ENCODE results near the gene VSIG10L. TPM values are rescaled to one million over a fixed set of nuclear protein-coding genes. Genes with fewer than 3 reads are reported as not detected.

VSIG10L gene
- total RNA-seq: 0.19 and 0.33 TPM in 2 replicates

DNA sequence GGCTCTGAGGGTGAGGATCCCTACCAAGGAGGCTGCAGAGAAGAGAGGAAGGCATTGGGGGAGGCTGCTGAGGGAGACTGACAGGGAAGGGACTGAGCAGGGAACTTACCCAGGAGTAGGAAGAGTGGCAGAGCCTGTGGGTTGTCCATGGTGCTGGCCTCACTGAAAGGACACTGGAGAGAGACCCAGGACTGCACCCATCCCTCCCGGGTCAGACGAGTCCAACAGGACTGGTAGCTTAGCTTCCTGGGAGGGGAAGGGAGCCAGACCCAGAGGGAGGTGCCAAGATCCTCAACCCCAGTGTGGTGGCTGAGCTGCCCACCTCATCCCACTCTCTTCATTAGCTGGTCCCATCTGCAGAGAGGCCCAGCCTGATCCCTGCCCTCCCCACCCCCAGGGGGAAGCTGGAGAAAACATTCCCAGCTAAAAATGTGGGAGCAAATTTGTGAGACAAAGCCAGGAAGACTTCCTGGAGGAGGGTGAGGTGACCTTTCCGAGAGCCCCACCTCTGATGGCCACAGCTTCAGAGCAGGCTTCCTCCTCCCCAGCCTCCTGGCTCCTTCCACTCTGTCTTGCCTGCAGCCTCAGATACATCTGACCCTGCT lies at the start of gene VSIG10L:
Gene VSIG10L (minus strand): TSS at position 164 of the 605 bp plus-strand sequence. CDS start 15 bp downstream, at position 149.

DNA sequence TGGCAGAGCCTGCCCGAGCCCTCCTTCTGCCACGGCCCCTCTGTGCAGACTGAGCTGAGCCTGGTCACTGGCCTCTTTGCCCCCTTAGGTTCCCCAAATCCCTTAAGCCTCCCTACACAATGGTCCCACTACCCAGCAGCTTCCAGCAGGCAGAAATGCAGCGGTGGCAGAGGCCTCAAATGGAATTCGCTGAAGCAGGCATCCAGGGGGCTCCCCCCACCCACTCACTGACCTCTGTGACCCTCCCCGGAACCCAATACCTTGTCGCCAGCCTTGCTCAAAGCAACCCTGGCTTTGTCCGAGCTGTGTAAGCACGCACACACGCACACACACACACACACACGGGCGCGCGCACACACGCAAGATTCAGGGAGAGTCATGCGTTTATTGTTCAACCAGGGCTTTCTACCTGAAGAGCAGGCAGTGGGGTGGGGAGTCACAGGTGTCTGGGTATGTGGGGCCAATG lies 46.0 kb upstream of the VSIG10L start, which contains the start of gene LIM2:
Gene LIM2 (minus strand): TSS at position 51 of the 466 bp plus-strand sequence. CDS start 531 bp downstream, outside the sequence.

DNA sequence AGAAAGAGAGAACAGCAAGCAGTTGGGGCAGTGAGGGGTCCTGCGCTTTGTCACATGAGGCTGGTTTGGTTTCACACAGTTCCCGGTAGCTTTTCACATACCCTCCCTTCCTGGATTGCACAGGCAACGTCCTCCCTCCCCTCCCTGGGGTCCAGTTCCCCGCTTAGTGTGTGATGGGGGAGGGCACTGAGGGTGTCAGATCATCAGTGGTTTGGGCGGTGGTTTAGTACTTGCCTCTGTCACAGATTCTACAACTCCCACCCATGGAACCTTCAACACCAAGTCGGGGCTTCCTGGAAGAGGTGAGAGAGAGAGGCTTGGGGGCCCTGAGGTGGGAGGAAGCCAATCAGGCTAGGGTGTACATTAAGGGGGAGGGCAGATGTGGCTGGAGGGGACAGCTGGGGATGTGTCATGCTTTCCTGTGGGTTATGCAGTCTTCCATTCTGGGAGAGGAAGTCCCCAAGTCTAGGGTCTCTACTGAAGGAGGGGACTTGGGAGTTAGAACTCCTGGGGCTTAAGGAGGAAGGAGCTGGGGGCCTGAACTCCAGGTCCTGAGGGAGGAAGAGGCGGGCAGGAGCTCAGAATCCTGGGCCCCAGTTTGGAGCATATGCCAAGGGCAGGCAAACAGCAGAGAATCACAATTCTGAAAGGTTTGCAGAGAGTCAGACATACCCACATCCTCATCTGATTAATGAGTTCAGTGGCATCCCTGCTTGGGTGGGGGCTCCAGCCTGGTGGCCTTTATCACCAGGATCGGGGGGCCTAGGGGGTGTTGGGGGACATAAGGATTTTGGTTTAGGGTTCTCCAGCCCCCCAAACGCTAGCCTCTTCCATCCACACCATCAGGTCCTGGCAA lies 30.9 kb upstream of the VSIG10L start, which contains the start of gene NKG7:
Gene NKG7 (minus strand): TSS at position 6 of the 856 bp plus-strand sequence. CDS start 119 bp downstream, outside the sequence.

DNA sequence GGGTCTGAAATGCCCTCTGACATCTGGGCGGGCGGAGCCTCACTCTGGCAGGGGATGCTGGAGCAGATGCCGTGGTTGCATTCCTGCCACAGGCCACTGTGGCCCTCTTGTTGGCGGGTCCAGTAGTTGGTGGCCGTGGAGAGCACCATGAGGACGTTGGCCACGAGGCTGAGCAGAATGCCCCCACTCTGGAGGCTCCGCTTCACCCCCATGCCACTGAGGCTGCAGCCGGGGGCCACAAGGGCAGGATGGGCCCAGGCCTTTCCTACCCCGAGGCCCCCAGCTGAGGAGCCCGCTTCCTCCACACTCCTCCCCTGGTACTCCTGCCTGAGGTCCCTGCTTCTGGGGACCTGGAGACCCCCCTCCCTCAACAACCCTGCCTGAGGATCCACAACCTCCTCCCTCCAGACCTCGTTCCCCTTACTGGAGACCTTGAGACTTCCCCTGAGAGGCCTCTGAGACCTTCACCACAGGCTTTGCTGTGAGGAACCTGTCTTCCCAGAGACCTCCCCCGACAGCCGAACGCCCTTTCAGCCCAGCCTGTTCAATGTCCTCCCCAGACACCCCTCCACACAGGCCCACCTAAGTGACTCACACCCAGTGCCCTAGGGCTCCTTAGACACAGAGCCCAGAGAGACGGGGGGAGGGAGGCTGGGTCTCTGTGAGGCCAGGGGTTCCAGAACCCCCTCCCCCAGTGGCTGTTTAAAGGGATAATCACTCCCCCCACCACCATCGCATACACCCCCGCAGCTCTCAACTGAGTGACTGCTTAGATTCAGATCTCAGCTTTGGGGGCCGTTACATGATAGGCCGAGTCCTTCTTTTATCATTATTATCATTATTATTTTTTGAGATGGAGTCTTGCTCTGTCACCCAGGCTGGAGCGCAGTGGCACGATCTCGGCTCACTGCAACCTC lies 26.7 kb upstream of the VSIG10L start, which contains the start of gene CLDND2:
Gene CLDND2 (minus strand): TSS at position 638 of the 917 bp plus-strand sequence. CDS start 426 bp downstream, at position 212.

DNA sequence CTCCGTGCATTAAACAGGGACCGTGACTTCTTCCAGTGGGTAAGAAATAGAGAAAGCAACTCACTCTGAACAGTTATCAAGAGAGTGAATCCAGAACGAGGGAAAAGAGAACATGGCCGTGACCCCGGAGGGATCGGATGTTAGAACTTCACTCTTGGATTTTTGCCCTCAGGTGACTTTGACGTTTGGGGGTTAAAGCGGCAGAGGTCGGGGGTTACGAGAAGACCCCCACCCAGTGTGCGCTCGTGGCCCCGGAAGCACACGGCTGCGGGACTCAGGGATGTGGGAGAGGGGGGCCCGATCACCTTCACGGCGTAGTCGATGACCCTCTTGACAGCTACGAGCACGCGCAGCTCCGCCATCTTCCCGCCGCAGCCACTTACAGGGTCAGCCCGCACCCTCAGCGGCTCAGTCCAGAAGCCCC lies 24.0 kb upstream of the VSIG10L start, which contains the start of gene ETFB:
Gene ETFB (minus strand): TSS at position 424 of the 424 bp plus-strand sequence. CDS start 62 bp downstream, at position 362.

DNA sequence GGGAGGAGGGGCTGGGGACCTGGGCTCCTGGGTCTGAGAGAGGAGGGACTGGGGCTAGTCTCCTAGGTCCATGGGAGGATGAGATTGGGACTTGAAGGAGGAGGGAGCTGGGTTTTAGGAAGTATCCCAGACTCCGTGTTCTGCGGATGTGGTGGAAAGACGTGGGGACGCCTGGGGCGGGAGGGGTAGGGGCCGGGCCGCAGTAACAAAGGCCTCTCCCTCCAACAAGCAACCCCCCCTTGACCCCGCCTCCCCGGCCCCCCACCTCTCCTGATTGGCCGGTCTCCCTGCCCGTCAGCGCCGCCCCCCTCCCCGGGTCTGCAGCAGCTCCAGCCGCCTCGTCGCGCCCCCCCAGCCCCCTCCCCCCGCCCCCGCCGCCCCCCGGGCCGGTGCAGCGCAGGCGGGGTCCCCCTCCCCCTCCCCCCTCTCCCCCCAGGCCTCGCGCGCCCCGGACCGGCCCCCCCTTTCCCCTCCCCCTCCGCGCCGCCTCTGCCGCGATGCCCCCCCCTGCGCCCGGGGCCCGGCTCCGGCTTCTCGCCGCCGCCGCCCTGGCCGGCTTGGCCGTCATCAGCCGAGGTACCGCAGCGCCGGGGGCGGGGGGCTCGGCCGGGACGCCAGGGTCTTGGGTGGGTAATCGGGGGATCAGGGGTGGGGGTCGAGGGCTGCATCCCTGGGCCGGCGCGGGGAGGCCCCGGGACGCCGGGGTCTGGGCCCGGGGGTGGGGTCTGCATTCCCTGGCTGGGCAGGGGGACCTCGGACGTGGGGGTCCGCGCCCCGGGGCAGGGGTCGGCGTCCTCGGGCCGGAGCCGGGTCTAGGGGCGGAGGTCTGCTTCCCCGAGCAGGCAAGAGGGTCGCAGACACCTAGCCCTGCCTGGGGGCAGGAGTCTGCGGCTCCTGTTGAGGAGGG lies 30.3 kb downstream of the VSIG10L start, which contains the start of gene IGLON5:
Gene IGLON5 (plus strand): TSS at position 294 of the 907 bp plus-strand sequence. CDS start 204 bp downstream, at position 498.

Other genes with a start within 250 kb of the VSIG10L start
- 5.6 and 6.9 TPM in 2 replicates for gene CTU1, start 233.7 kb downstream of the VSIG10L start, total RNA-seq
- not detected in 2 replicates for gene SIGLEC9, start 217.2 kb downstream of the VSIG10L start, total RNA-seq
- not detected in 2 replicates for gene SIGLEC7, start 199.8 kb downstream of the VSIG10L start, total RNA-seq
- not detected in 2 replicates for gene CD33, start 117.1 kb downstream of the VSIG10L start, total RNA-seq
- gene SIGLECL1, start 91.1 kb downstream of the VSIG10L start, total RNA-seq: not detected in 2 replicates
- gene IGLON5, start 30.5 kb downstream of the VSIG10L start, total RNA-seq: not detected in 2 replicates
- gene ETFB, start 24.2 kb upstream of the VSIG10L start, total RNA-seq: 58.4 and 87.9 TPM in 2 replicates
- gene CLDND2, start 26.9 kb upstream of the VSIG10L start, total RNA-seq: not detected in 2 replicates
- not detected in 2 replicates for gene NKG7, start 30.5 kb upstream of the VSIG10L start, total RNA-seq
- not detected in 2 replicates for gene LIM2, start 45.8 kb upstream of the VSIG10L start, total RNA-seq
- not detected in 2 replicates for gene C19orf84, start 48.5 kb upstream of the VSIG10L start, total RNA-seq
- gene SIGLEC10, start 75.5 kb upstream of the VSIG10L start, total RNA-seq: not detected in 2 replicates
- not detected in 2 replicates for gene SIGLEC8, start 116.3 kb upstream of the VSIG10L start, total RNA-seq
- not detected in 2 replicates for gene CEACAM18, start 136.4 kb upstream of the VSIG10L start, total RNA-seq
- gene SIGLEC12, start 159.7 kb upstream of the VSIG10L start, total RNA-seq: not detected in 2 replicates
- gene SIGLEC6, start 189.5 kb upstream of the VSIG10L start, total RNA-seq: not detected in 2 replicates
- gene ZNF175, start 229.1 kb upstream of the VSIG10L start, total RNA-seq: 11.0 and 17.0 TPM in 2 replicates

Measured in vein endothelial cell (primary cell).